HG03378 (cell line): ENCODE measurements around the gene CCDC87.
"Not testable (repeated sequence)": the region's sequence is repeated elsewhere in the genome, so short reads cannot be mapped to it uniquely, and the experiment has no call there.

ENCODE experiments used
- ATAC-seq: cut with Tn5 transposase; IDR thresholded peaks from one replicate; pipeline ENCODE4 v1.9.1; 2021; ENCODE audit warnings: mild to moderate bottlenecking, moderate library complexity; ENCODE audit not compliant: unreplicated experiment

The CCDC87 gene

GRCh38 chr11:66616379-66617154 lies 23.7 kb upstream of the CCDC87 start, which contains the start of gene RBM14:
TSS of gene RBM14 (plus strand) at chr11:66616630. CDS start at chr11:66616721, 91 bp downstream.
- peak; percentile 86 for ATAC-seq

GRCh38 chr11:66614073-66614472 lies 21.2 kb upstream of the CCDC87 start:
- ATAC-seq, result no peak

- ATAC-seq, result no peak
Measured at GRCh38 chr11:66612458-66612857, 19.6 kb upstream of the CCDC87 start.

GRCh38 chr11:66609721-66610617 lies 17.1 kb upstream of the CCDC87 start:
- ATAC-seq, result no peak

GRCh38 chr11:66607126-66607834 lies 14.4 kb upstream of the CCDC87 start:
- no peak for ATAC-seq

GRCh38 chr11:66606608-66607007 lies 13.7 kb upstream of the CCDC87 start:
- ATAC-seq, result not testable (repeated sequence)

GRCh38 chr11:66604155-66604554 lies 11.3 kb upstream of the CCDC87 start:
- no peak for ATAC-seq

GRCh38 chr11:66603072-66603471 lies 10.2 kb upstream of the CCDC87 start:
- ATAC-seq, result no peak

- ATAC-seq, result no peak
Measured at GRCh38 chr11:66600631-66601233, 7.9 kb upstream of the CCDC87 start.

GRCh38 chr11:66600219-66600618 lies 7.4 kb upstream of the CCDC87 start:
- no peak for ATAC-seq

GRCh38 chr11:66598993-66599392 lies 6.1 kb upstream of the CCDC87 start:
- ATAC-seq, result no peak

- no peak for ATAC-seq
Measured at GRCh38 chr11:66595245-66595904, 2.5 kb upstream of the CCDC87 start.

GRCh38 chr11:66593650-66594049 lies 787 bp upstream of the CCDC87 start:
- ATAC-seq, result no peak

- ATAC-seq, result peak; percentile 12
Measured at GRCh38 chr11:66593303-66593635, 406 bp upstream of the CCDC87 start.

GRCh38 chr11:66591175-66591574 lies 1.7 kb downstream of the CCDC87 start:
- no peak for ATAC-seq

- ATAC-seq, result no peak
Measured at GRCh38 chr11:66589996-66590675, 2.7 kb downstream of the CCDC87 start.

GRCh38 chr11:66589315-66589714 lies 3.5 kb downstream of the CCDC87 start:
- ATAC-seq, result not testable (repeated sequence)

GRCh38 chr11:66586136-66586535 lies 6.7 kb downstream of the CCDC87 start:
- ATAC-seq, result no peak

- ATAC-seq, result not testable (repeated sequence)
Measured at GRCh38 chr11:66585447-66585846, 7.4 kb downstream of the CCDC87 start.
